ENCODE data around the gene KLHL22. TPM values are rescaled to one million over a fixed set of nuclear protein-coding genes. Genes with fewer than 3 reads are reported as not detected.

KLHL22 gene
- total RNA-seq, 4 donors from 2014 or later: 7.7 to 13.0 (median 8.3) TPM

DNA sequence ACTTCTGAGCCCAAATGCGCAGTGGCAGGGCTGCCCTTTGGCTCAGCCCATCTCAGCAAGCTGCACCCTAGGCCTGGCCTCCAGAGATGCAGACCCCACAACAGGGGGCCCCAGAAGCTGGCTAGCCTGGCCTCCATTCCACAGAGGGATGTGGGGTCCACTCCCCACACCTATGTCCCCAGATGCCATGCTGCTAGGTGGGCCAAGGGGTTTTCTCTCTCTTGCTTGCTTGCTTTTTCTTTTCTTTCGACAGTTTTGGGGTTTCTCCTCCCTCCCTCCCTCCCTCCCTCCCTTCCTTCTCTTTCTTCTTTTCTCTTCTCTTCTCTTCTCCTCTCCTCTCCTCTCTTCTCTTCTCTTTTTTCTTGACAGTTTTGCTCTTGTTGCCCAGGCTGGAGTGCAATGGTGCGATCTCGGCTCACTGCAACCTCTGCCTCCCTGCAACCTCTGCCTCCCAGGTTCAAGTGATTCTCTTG lies 67.6 kb downstream of the KLHL22 start:
- no peak for TF ChIP-seq POLR2A (IDR thresholded peaks at IDR 0.05)
- TF ChIP-seq, protein P1, sequence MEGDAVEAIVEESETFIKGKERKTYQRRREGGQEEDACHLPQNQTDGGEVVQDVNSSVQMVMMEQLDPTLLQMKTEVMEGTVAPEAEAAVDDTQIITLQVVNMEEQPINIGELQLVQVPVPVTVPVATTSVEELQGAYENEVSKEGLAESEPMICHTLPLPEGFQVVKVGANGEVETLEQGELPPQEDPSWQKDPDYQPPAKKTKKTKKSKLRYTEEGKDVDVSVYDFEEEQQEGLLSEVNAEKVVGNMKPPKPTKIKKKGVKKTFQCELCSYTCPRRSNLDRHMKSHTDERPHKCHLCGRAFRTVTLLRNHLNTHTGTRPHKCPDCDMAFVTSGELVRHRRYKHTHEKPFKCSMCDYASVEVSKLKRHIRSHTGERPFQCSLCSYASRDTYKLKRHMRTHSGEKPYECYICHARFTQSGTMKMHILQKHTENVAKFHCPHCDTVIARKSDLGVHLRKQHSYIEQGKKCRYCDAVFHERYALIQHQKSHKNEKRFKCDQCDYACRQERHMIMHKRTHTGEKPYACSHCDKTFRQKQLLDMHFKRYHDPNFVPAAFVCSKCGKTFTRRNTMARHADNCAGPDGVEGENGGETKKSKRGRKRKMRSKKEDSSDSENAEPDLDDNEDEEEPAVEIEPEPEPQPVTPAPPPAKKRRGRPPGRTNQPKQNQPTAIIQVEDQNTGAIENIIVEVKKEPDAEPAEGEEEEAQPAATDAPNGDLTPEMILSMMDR (IDR thresholded peaks at IDR 0.05): no peak
- Histone ChIP-seq H3K4me1 (peaks cover 45 to 80% (median 47%) of the 10 kb centered on the region in 3 donors), H3K27ac (no peak overlapping the region), H3K36me3 (peaks cover 0 to 32% (median 0%) of the 10 kb centered on the region in 3 donors), H3K27me3 (peaks cover 0 to 100% (median 2%) of the 10 kb centered on the region in 4 donors), H3K9me3 (no peaks in the 10 kb centered on the region), H3K4me3 (no peak overlapping the region)
- intact Hi-C loops (cut with DNase I): no loop called here
- no peak for DNase-seq
- 97 to 98% methylated on average over 4 of the region's 4 CpGs for WGBS, 2 donors

DNA sequence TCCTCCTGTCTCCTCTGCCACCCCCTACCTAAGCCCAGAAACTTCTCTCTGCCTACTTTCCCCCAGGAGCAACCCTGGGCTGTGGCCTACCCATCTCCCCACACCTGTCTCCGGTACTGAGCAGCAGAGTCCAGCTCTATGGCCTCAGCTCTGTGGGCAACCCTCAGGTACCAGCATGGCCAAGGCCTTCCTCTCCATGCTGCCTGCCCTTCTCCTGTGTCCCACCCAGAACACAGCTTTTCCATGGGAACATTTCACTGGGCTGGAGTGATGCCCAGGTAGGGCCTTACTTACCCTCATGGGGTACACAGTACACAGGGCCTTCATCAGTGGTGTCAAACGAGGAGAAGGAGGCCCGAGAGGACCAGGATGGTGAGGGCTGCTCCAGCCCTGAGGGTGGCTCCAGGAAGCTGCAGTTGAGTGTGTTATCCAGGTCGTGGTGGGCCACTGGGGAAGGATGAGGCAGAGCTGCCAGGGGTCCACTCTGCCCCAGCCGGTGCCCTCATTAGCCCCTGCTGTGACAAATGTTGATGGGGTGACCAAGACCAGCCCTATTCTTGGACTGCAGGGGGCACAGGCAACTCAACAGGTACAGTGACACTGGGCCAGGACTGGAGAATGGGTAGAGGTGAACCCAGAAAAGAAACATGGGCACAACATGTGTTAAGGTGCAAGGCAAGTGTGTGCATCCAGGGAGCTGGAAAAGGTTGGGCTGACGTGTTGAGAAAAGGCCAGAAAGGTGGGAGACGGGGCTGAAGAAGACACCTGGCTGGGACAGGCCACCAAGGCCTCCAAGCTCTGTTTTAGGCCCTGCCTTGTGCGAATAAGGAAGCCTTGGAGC lies 68.3 kb downstream of the KLHL22 start:
- Histone ChIP-seq H3K27ac (no peak overlapping the region), H3K9me3 (no peaks in the 10 kb centered on the region), H3K4me1 (peaks cover 47 to 85% (median 49%) of the 10 kb centered on the region in 3 donors), H3K36me3 (peaks cover 0 to 32% (median 0%) of the 10 kb centered on the region in 3 donors), H3K27me3 (peaks cover 0 to 98% (median 2%) of the 10 kb centered on the region in 4 donors), H3K4me3 (no peak overlapping the region)
- no peak for DNase-seq
- intact Hi-C loops (cut with DNase I): no loop called here
- no peak for TF ChIP-seq POLR2A (IDR thresholded peaks at IDR 0.05)
- TF ChIP-seq, protein P1 (IDR thresholded peaks at IDR 0.05): no peak
- WGBS, 2 donors: 88 to 100% methylated on average over 5 to 6 of the region's 8 CpGs

DNA sequence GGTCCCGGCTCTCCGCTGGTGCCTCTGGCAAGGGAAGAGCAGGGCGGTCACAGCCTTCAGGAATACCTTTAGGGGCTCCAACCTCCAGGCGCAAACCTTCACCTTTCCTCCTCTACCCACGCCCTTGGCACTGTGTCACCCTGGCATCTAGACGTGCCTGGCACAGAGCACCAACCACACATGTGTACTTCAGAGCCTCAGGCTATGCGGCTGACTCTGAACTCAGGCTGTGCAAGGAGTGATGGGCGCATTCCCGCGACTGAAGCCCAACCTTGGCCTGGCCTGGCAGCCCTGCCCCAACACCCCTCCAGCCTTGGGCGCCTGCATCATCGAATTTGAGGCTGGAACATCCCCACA lies 69.4 kb downstream of the KLHL22 start:
- Histone ChIP-seq H3K27me3 (peaks cover 0 to 87% (median 0%) of the 10 kb centered on the region in 4 donors), H3K4me1 (peaks cover 42 to 75% (median 46%) of the 10 kb centered on the region in 3 donors), H3K36me3 (peaks cover 0 to 32% (median 0%) of the 10 kb centered on the region in 3 donors), H3K9me3 (no peaks in the 10 kb centered on the region), H3K27ac (no peak overlapping the region), H3K4me3 (peak overlapping the region; percentile 20 to 60 (median 37))
- intact Hi-C loops (cut with DNase I): no loop called here
- 55% methylated on average over 6 of the region's 12 CpGs; no CpG with 5 or more reads in 1 of the 2 donors for WGBS, 2 donors
- no peak for TF ChIP-seq POLR2A (IDR thresholded peaks at IDR 0.05)
- TF ChIP-seq, protein P1 (IDR thresholded peaks at IDR 0.05): no peak
- DNase-seq: no peak

DNA sequence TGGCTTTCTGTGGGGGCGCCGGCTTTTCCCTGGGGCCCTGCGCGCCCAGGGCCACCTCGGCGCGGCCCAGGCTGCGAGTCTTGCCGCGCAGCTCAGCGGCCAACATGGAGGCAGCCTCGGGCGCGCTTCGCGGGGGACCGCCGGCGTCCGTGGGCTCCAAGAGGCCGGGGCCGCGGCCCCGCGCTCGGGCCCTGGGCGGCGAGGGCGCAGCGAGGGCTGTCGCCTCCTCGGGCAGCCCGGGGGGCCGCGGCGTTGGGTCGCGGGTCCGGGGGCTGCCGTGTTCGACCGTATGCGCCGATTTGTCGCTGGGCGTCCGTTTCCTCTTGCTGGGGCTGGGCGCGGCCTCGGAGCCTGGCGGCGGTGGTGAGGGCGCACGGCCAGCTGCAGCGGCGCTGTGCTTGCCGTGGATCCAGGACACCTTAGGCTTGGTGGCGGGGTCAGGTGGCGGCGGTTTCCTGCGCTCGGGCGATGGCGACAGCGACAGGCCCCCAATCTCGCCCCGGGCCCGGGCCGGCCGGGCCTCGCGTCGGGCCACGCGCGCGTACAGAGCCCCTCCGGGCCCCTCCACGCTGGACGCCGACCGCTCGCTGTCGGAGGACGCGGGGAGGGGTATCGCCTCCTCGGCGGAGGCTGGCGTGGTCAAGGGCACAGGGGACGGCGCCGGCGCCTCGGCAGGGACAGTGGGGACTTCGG lies 69.9 kb downstream of the KLHL22 start:
- 10% methylated on average over 4 of the region's 96 CpGs; no CpG with 5 or more reads in 1 of the 2 donors for WGBS, 2 donors
- H3K9me3 ChIP-seq: no peaks in the 10 kb centered on the region
- no peak for TF ChIP-seq POLR2A (IDR thresholded peaks at IDR 0.05)
- TF ChIP-seq, protein P1 (IDR thresholded peaks at IDR 0.05): no peak
- H3K27me3 ChIP-seq: peaks cover 0 to 83% (median 0%) of the 10 kb centered on the region in 4 donors
- peak overlapping the region; percentile 20 to 60 (median 37) for H3K4me3 ChIP-seq
- H3K4me1 ChIP-seq: peaks cover 36 to 69% (median 43%) of the 10 kb centered on the region in 3 donors
- no peak for DNase-seq
- intact Hi-C loops (cut with DNase I): no loop called here
- H3K36me3 ChIP-seq: peaks cover 0 to 32% (median 0%) of the 10 kb centered on the region in 3 donors
- no peak overlapping the region for H3K27ac ChIP-seq
